Caco-2 (cell line): ENCODE results near the gene SELENOS. TPM values are rescaled to one million over a fixed set of nuclear protein-coding genes. Genes with fewer than 3 reads are reported as not detected.
"Not testable (repeated sequence)": the region's sequence is repeated elsewhere in the genome, so short reads cannot be mapped to it uniquely, and the experiment has no call there.

Experiments used
- BruUV-seq: library from RNA; stranded (reverse); fragments of 400-500 nt; replicated peaks from 2 replicates; lab custom pipeline; 2021; lab: Mats Ljungman, UMichigan
- CTCF ChIA-PET: fragments of 300-600 bp; sonication (Branson Sonifier 250); formaldehyde crosslinking; loops from one replicate; lab custom pipeline; 2022; ENCODE audit warnings: antibody characterized with exemption; lab: Charles Lee
- POLR2A ChIA-PET: fragments of 300-600 bp; sonication (Branson Sonifier 250); formaldehyde crosslinking; loops from one replicate; lab custom pipeline; 2022; ENCODE audit warnings: antibody characterized with exemption; lab: Charles Lee
- DNase-seq, 2 experiments: peaks; one replicate each; pipeline versions ENCODE4 v3.0.0 to v3.0.0-alpha.2; 2020 to 2022
- H3K27me3 ChIP-seq: replicated peaks from 2 replicates; pipeline ENCODE4 v1.6.0; 2011; ENCODE audit warnings: low read length; ENCODE audit not compliant: control insufficient read depth, insufficient read depth
- H3K36me3 ChIP-seq: 2 replicates; pipeline ENCODE4 v1.5.1; 2011; ENCODE audit warnings: low read length; ENCODE audit not compliant: control insufficient read depth, insufficient read depth
- H3K4me1 ChIP-seq: fragments of 250-450 bp; sonication (Bioruptor Pico); 2 replicates; pipeline ENCODE4 v1.5.1; 2020; ENCODE audit warnings: mild to moderate bottlenecking
- H3K4me3 ChIP-seq: 2 replicates; pipeline ENCODE4 v1.5.1; 2011; ENCODE audit warnings: low read depth, mild to moderate bottlenecking, control low read depth, low read length
- H3K9me3 ChIP-seq: fragments of 250-450 bp; sonication (Bioruptor Pico); 2 replicates; pipeline ENCODE4 v1.5.1; 2020; ENCODE audit warnings: mild to moderate bottlenecking, moderate library complexity
- H3K27ac Mint-ChIP-seq: one replicate; pipeline ENCODE4 v1.8.0; 2022; ENCODE audit warnings: mixed read lengths; ENCODE audit not compliant: unreplicated experiment
- H3K27me3 Mint-ChIP-seq: one replicate; pipeline ENCODE4 v1.8.0; 2022; ENCODE audit warnings: mixed read lengths; ENCODE audit not compliant: insufficient read depth, unreplicated experiment
- H3K36me3 Mint-ChIP-seq: one replicate; pipeline ENCODE4 v1.8.0; 2022; ENCODE audit warnings: mild to moderate bottlenecking, mixed read lengths; ENCODE audit not compliant: insufficient read depth, unreplicated experiment
- H3K4me1 Mint-ChIP-seq: one replicate; pipeline ENCODE4 v1.8.0; 2022; ENCODE audit warnings: low read depth, mixed read lengths; ENCODE audit not compliant: unreplicated experiment
- H3K4me3 Mint-ChIP-seq: one replicate; pipeline ENCODE4 v1.8.0; 2022; ENCODE audit warnings: mild to moderate bottlenecking, moderate library complexity, mixed read lengths; ENCODE audit not compliant: unreplicated experiment
- H3K9me3 Mint-ChIP-seq: one replicate; pipeline ENCODE4 v1.8.0; 2022; ENCODE audit warnings: mixed read lengths; ENCODE audit not compliant: unreplicated experiment
- CTCF ChIP-seq, 2 experiments: fragments of 200-600 bp in 1 of 2; IDR thresholded peaks; 1 replicate in 1 of 2; 2 replicates in 1 of 2; pipeline versions ENCODE4 v1.5.1 to v1.8.0; 2011 to 2022; ENCODE audit warnings: antibody characterized with exemption in 1 of 2, control low read depth in 1 of 2, inconsistent platforms in 1 of 2, low read depth in 1 of 2, low read length in 1 of 2, mild to moderate bottlenecking in 1 of 2, moderate library complexity in 1 of 2; ENCODE audit not compliant: insufficient read depth in 1 of 2, severe bottlenecking in 1 of 2, unreplicated experiment in 1 of 2
- intact Hi-C: fragments of 100-400 bp; cut with micrococcal nuclease; formaldehyde crosslinking; loops from one replicate; pipeline ENCODE4 v1.10.0; 2022; ENCODE audit not compliant: unreplicated experiment
- total RNA-seq: library from RNA; stranded (reverse); gene quantifications from 2 replicates; pipeline ENCODE4 v1.2.3, GENCODE V29; 2022

The SELENOS gene
- total RNA-seq, 1 experiment from 2014 or later, result 71.3 TPM

- POLR2A ChIA-PET, result interaction anchor here (0.6 to 0.9 kb wide), 4 partner anchors 10 to 43 kb away, joined by 3 to 5 read pairs (median 4); partner anchors contain the start of gene CHSY1
- peaks cover 42% of the 10 kb centered on the region for H3K36me3 Mint-ChIP-seq
- H3K36me3 ChIP-seq, result no peaks in the 10 kb centered on the region
These were observed 17.7 kb upstream of the SELENOS start, which contains the start of gene SNRPA1 for GRCh38 chr15:101294731-101295606. Gene SNRPA1, minus strand, starts transcription at chr15:101295248. Its CDS starts 70 bp downstream, at chr15:101295178.

GRCh38 chr15:101293122-101293521, 15.8 kb upstream of the SELENOS start:
- ChIA-PET POLR2A (no interaction called here), CTCF (no interaction called here)
- BruUV-seq, result no TSS peak
- H3K4me3 Mint-ChIP-seq, result peak overlapping the region; percentile 93
- peaks cover 7% of the 10 kb centered on the region; the same call in 1 of the 2 replicates for H3K4me1 ChIP-seq
- TF ChIP-seq CTCF (IDR thresholded peaks at IDR 0.05; ENCODE audit: insufficient read depth in 1 of 2, low read depth in 1 of 2, low read length in 1 of 2, severe bottlenecking in 1 of 2, unreplicated experiment in 1 of 2), result no peak
- peaks cover 7% of the 10 kb centered on the region for H3K4me1 Mint-ChIP-seq
- no peaks in the 10 kb centered on the region for H3K27me3 Mint-ChIP-seq
- H3K9me3 Mint-ChIP-seq, result no peaks in the 10 kb centered on the region
- no peak for DNase-seq
- no peaks in the 10 kb centered on the region for H3K27me3 ChIP-seq
- intact Hi-C loops, result no loop called here
- peaks cover 2% of the 10 kb centered on the region for H3K36me3 ChIP-seq
- H3K36me3 Mint-ChIP-seq, result peaks cover 61% of the 10 kb centered on the region
- H3K9me3 ChIP-seq, result no peaks in the 10 kb centered on the region
- peak overlapping the region; percentile 96 for H3K27ac Mint-ChIP-seq
- H3K4me3 ChIP-seq, result peak overlapping the region; percentile 99

More at GRCh38 chr15:101294731-101295606, 17.7 kb upstream of the SELENOS start, which contains the start of gene SNRPA1:
- intact Hi-C loops, result loop anchor here (1.0 to 5.0 kb wide), 2 partner anchors 15 to 197 kb away; no protein-coding TSS in a partner anchor
- peak within 1 kb of the TSS; percentile 96 for H3K27ac Mint-ChIP-seq
- no peaks in the 10 kb centered on the region for H3K9me3 ChIP-seq
- H3K4me1 Mint-ChIP-seq, result peaks cover 7% of the 10 kb centered on the region
- H3K9me3 Mint-ChIP-seq, result no peaks in the 10 kb centered on the region
- no peaks in the 10 kb centered on the region for H3K27me3 ChIP-seq
- TSS peak; percentile 34 for BruUV-seq
- CTCF ChIA-PET, result interaction anchor here (1.0 kb wide), 1 partner anchor 77 kb away, joined by 3 read pairs; no protein-coding TSS in a partner anchor
- H3K4me3 ChIP-seq, result peak within 1 kb of the TSS; percentile 99
- H3K4me1 ChIP-seq, result peaks cover 7% of the 10 kb centered on the region; the same call in 1 of the 2 replicates
- DNase-seq, result peak; percentile 95 to 97
- TF ChIP-seq CTCF (IDR thresholded peaks at IDR 0.05; ENCODE audit: insufficient read depth in 1 of 2, low read depth in 1 of 2, low read length in 1 of 2, severe bottlenecking in 1 of 2, unreplicated experiment in 1 of 2), result no peak
- no peaks in the 10 kb centered on the region for H3K27me3 Mint-ChIP-seq
- peak within 1 kb of the TSS; percentile 93 for H3K4me3 Mint-ChIP-seq

- intact Hi-C loops, result loop anchor here (1.0 kb wide), 1 partner anchor 353 kb away; no protein-coding TSS in a partner anchor
- ChIA-PET CTCF (interaction anchor here (0.6 to 2.0 kb wide), 9 partner anchors 11 to 455 kb away, joined by 3 to 5 read pairs (median 3); no protein-coding TSS in a partner anchor), POLR2A (interaction anchor here (0.6 kb wide), 1 partner anchor 220 kb away, joined by 3 read pairs; no protein-coding TSS in a partner anchor)
- DNase-seq, result peak in 1 of 2 experiments; percentile 44
- H3K4me1 ChIP-seq, result peaks cover 7% of the 10 kb centered on the region; the same call in 1 of the 2 replicates
- peak; percentile 55 to 72 for TF ChIP-seq CTCF (IDR thresholded peaks at IDR 0.05; ENCODE audit: insufficient read depth in 1 of 2, low read depth in 1 of 2, low read length in 1 of 2, severe bottlenecking in 1 of 2, unreplicated experiment in 1 of 2)
- no peaks in the 10 kb centered on the region for H3K27me3 ChIP-seq
- no peaks in the 10 kb centered on the region for H3K9me3 Mint-ChIP-seq
- H3K27me3 Mint-ChIP-seq, result no peaks in the 10 kb centered on the region
- BruUV-seq, result no TSS peak
- peaks cover 7% of the 10 kb centered on the region for H3K4me1 Mint-ChIP-seq
- H3K4me3 Mint-ChIP-seq, result no peak overlapping the region
- peaks cover 2% of the 10 kb centered on the region for H3K36me3 ChIP-seq
- no peak overlapping the region for H3K27ac Mint-ChIP-seq
- H3K36me3 Mint-ChIP-seq, result peaks cover 79% of the 10 kb centered on the region
- H3K9me3 ChIP-seq, result no peaks in the 10 kb centered on the region
- no peak overlapping the region for H3K4me3 ChIP-seq
These were observed 11.7 kb upstream of the SELENOS start for GRCh38 chr15:101288905-101289513.

- intact Hi-C loops, H3K36me3 ChIP-seq, POLR2A ChIA-PET, H3K9me3 Mint-ChIP-seq, H3K4me3 ChIP-seq, DNase-seq, H3K9me3 ChIP-seq, H3K27ac Mint-ChIP-seq, BruUV-seq, H3K4me3 Mint-ChIP-seq, H3K27me3 ChIP-seq, H3K27me3 Mint-ChIP-seq, H3K4me1 Mint-ChIP-seq, H3K4me1 ChIP-seq: not testable (repeated sequence)
- CTCF ChIA-PET, result interaction anchor here (0.7 kb wide), 1 partner anchor 185 kb away, joined by 7 read pairs; no protein-coding TSS in a partner anchor
- H3K36me3 Mint-ChIP-seq, result peaks cover 86% of the 10 kb centered on the region
These were observed 10.1 kb upstream of the SELENOS start for GRCh38 chr15:101287342-101287741.
